Neural cell (in vitro differentiated cells): ENCODE measurements around the gene SRSF8.

Source experiments
- CTCF ChIP-seq: fragments of 450-650 bp; IDR thresholded peaks from 2 replicates; pipeline ENCODE4 v1.5.1; 2014; ENCODE audit warnings: antibody characterized with exemption, mild to moderate bottlenecking, moderate library complexity; ENCODE audit not compliant: poor library complexity, severe bottlenecking
- EP300 ChIP-seq: fragments of 450-650 bp; conservative IDR thresholded peaks from 2 replicates; pipeline ENCODE4 v1.6.1; 2014; ENCODE audit warnings: antibody characterized with exemption, mild to moderate bottlenecking, moderate library complexity; ENCODE audit not compliant: poor library complexity, severe bottlenecking
- EZH2 ChIP-seq: fragments of 200-600, 300-800 bp; shearing (Covaris generic), sonication (generic); IDR thresholded peaks from 2 replicates; pipeline ENCODE4 v1.6.1; 2014; ENCODE audit warnings: antibody characterized with exemption, low read length, borderline replicate concordance, mild to moderate bottlenecking; ENCODE audit not compliant: insufficient read depth, poor library complexity, severe bottlenecking
- MXI1 ChIP-seq: fragments of 450-650 bp; conservative IDR thresholded peaks from 2 replicates; pipeline ENCODE4 v1.6.1; 2014; ENCODE audit warnings: antibody characterized with exemption, mild to moderate bottlenecking; ENCODE audit not compliant: poor library complexity, severe bottlenecking
- POLR2AphosphoS5 ChIP-seq: IDR thresholded peaks from 2 replicates; pipeline ENCODE4 v1.6.1; 2012
- RAD21 ChIP-seq: fragments of 450-650 bp; conservative IDR thresholded peaks from 2 replicates; pipeline ENCODE4 v1.6.1; 2014; ENCODE audit warnings: antibody characterized with exemption, mild to moderate bottlenecking, moderate library complexity
- REST ChIP-seq: IDR thresholded peaks from 2 replicates; pipeline ENCODE4 v1.6.1; 2012; ENCODE audit warnings: borderline replicate concordance
- SMC3 ChIP-seq: fragments of 450-650 bp; conservative IDR thresholded peaks from 2 replicates; pipeline ENCODE4 v1.6.1; 2014; ENCODE audit warnings: antibody characterized with exemption, mild to moderate bottlenecking, moderate library complexity; ENCODE audit not compliant: poor library complexity
- TAF1 ChIP-seq: IDR thresholded peaks from 2 replicates; pipeline ENCODE4 v1.6.1; 2012; ENCODE audit warnings: low read depth

- no peak for TF ChIP-seq EZH2
- TF ChIP-seq CTCF = no peak
- TF ChIP-seq EP300 = no peak
- no peak for TF ChIP-seq RAD21
- no peak for TF ChIP-seq REST
- no peak for TF ChIP-seq SMC3
- TF ChIP-seq POLR2AphosphoS5 = no peak
- no peak for TF ChIP-seq TAF1
- no peak for TF ChIP-seq MXI1
Measured at GRCh38 chr11:95098826-95099225, 32.1 kb downstream of the SRSF8 start.
